Activated CD4-positive, CD25-positive, alpha-beta regulatory T cell treated with anti-CD3 and anti-CD28 coated beads, Interleukin-2, amount 50 U/mL, for 72 hours (primary cell): Measurements from ENCODE around the gene PKDREJ.

Experiments
- DNase-seq: peaks from one replicate; pipeline ENCODE4 v3.0.0; 2021

Gene PKDREJ

DNA sequence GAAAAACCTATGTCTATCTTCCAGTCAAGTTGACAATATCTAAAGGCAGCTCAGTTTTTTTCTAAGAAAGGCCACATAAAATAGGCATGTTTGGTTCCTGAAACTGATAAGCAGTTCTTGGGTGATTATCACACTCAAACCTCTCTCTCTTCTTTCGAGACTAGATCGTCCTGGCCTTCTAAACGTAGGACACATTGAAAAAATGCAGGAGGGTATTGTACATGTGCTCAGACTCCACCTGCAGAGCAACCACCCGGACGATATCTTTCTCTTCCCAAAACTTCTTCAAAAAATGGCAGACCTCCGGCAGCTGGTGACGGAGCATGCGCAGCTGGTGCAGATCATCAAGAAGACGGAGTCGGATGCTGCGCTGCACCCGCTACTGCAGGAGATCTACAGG is 28.2 kb downstream of the PKDREJ start:
- DNase-seq: no peak

DNA sequence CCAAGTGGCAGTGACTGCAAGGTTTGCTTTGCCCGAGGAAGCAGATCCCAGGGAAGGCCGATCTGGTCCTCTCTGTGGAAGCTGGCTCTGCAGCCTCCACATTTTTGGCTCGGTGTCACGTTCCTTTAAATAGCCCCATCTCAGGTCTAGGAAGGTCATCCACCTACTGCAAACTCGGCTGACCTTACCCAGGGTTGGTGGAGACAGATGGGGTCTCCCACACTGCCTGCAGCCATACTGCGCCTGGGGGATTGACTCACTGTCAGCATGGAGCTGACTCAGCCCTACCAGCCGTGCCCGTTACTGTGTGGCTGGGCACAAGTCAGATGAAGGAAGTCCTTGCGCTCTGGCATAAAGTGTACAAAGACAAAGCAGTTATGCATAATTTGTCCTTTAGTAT is 29.9 kb downstream of the PKDREJ start:
- DNase-seq: no peak

DNA sequence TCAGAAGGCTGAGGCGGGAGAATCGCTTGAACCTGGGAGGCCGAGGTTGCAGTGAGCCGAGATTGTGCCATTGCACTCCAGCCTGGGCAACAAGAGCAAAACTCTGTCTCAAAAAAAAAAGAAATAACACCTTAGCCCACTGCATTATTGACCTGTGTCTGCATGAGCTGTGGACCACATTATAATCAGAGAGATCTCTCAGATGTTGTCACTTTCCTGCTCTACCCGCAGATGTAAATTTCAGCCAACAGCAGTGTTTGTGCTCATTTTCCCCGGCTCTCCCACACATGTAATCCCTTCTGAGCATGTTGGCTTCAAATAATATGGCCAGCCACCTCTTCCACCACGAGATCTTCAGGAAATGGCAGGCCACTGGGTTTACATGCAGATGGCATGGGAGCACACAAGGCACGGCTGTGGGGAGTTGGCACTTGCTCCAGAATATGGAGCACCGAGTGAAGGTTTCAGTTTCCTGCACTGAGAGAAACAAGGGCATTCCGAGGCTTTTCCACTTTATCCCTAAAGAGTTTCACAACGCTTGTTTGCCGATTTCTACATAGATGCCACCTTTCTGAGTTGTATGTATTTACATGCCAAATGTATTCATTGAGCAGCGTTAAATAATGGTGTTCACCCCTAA is 32.8 kb downstream of the PKDREJ start:
- DNase-seq: no peak

DNA sequence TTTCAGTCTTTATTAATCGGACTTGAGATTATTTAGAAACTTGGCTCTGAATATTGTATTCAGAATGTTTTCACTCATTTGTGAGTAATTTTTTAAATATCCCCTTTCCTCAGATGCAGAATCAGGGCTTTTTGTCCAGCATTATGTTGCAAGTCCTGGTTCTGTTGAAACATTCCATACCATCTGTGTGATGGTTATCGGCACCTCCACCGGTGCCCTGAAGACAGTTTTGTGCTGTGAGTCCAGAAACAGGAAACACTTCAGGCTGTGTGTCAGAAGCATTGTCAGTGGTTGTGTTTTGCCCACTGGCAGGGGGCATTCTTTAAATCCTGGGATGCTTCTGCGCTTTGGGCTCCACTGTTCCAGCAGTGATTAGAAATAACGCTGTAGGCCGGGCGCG is 33.4 kb downstream of the PKDREJ start:
- no peak for DNase-seq

DNA sequence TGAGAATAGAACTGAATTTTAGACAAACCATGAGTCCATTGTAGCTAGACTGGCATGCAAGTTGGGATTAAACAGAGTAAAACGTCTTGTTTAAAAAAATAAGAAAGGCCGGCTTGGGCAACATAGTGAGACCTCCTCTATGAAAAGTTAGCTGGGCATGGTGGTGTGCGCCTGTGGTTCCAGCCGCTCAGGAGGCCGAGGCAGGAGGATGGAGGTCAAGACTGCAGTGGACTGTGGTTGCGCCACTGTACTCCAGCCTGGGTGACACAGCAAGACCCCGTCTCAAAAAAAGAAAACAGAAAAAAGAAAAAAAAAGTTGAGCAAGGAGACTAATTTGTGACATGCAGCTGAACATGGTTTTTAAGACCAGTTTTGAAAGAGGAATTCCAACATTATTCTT is 36.6 kb downstream of the PKDREJ start:
- no peak for DNase-seq

DNA sequence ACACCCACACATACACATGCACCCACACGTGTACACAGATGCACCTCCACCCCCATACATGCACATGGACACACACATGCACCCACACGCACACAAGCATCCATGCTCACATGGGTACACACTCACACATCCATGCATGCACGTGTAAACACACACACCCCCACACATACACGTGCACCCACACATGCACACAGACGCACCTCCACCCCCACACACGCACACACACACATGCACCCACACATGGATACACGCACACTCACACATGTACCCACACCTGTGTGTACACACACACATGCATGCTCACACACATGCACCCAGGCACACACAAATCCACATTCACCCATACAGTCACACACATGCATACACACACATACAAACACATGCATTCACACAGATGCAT is 37.5 kb downstream of the PKDREJ start:
- no peak for DNase-seq

DNA sequence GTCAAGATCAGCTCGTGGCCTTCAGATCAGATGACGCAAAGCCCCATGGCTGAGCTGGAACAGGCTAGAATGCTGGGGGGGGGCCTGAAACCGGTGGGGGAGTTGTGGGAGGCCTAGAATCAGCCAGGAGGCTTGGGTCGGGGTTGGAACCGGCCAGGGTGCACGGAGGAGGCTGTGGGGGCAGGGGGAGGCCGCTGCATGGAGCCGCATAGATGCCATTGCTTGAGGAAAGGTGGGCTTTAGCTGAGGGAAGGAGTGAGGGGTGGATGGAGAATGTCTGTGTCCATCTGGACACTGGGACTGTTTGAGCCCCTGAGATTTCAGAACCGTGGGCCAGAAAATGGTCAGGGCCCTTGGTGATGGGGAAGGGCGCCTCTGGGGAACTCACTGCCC is 38.2 kb downstream of the PKDREJ start:
- no peak for DNase-seq

DNA sequence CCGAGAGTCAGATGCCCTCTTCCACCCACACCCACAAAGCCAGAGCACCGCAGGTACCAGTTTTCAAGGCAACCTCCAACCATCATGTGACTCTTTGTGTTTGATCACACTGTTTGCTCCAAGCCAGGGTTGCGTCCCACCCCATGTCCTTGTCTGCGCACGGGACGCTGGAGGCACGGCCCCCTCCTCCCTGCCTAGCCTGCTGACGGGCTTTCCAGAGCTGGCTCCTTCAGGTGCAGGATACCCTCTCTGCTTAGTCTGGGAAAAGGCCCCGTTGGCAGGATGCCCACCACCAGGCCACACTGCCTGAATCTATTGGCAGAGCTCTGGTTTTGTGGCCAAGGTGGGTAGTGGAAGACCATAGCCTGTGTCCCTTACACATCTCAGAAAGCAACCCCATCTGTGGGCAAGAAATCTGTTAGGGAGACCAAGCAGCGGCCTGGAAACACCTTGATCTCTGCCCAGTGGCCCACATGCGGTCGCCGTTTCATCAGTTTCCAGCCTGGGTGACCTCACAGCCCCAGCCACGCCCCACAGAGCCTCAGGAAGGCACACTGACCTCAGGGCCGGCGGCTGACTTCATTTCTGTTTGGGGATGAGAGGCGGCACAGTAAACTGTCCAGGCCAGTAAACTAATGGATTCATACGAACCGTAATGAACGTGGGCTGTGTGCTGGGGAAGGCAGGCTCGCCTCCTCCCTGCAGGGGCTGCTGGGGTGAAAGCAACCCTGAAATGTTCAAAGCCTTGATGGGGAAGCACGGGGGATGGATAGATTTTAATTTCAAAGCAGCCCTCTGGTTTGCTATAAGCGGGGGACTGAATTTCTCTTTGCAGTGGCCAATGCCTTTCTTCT is 38.9 kb downstream of the PKDREJ start:
- DNase-seq: no peak

DNA sequence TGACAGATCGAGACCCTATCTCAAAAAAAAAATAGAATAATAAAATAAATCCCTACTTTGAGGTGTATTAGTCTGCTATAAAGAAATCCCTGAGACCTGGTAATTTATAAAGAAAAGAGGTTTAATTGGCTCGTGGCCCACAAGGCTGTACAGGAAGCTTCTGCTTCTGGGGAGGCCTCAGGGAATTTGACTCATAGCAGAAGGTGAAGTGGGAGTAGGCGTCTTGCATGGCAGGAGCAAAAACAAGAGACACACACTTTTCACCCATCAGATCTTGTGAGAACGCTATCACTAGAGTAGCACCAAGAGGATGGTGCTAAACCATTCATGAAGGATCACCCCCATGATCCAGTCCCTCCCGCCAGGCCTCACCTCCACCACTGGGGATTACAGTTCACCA is 42.2 kb downstream of the PKDREJ start:
- DNase-seq: no peak

DNA sequence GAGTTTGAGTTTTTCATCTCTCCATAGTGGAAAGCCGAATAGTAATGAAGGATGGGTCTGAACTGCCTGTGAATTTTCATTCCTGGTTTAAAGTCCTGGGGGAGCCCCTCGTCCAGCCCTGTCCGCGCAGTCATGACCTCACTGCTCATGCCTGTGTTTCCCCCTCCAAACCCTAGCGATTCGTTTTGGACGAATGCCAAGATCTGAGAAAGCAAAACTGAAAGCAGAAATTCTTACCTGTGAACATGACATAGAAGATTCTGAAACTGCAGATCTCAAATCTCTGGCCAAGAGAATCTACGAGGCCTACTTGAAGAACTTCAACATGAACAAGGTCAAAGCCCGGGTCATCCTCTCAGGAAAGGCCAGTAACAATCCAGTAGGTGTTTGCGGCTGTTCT is 43.5 kb downstream of the PKDREJ start:
- no peak for DNase-seq

DNA sequence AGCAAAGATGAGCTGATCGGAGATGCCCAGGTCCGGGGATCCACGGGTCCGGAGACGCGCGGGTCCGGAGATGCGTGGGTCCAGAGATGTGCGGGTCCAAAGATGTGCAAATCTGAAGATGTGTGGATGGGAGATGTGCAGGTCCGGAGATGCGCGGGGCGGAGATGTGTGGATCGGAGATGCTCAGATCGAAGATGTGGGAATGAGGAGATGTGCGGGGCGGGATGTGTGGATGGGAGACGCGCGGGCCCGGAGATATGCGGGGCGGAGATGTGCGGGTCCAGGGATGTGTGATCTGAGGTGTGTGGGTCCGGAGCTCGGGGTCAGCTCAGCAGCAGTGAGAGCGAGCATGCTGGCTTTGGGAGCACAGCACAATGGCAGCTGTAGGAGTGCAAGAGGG is 48.5 kb downstream of the PKDREJ start:
- no peak for DNase-seq

DNA sequence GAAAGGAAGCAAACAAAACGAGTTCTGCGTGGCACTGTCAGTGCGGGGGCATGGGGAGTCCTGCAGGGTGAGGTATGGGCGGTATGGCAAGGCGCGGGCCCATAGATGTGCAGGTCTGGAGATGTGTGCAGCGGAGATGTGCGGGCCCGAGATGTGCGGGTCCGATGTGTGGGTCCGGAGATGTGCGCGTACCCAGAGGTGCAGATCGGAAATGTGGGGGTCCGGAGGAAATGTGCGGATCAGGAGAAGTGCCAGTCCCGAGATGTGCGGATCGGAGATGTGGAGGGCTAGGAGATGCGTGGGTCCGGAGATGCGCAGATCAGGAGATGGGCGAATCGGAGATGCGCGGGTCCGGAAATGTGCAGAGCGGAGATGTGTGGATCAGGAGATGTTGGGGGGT is 49.0 kb downstream of the PKDREJ start:
- no peak for DNase-seq

DNA sequence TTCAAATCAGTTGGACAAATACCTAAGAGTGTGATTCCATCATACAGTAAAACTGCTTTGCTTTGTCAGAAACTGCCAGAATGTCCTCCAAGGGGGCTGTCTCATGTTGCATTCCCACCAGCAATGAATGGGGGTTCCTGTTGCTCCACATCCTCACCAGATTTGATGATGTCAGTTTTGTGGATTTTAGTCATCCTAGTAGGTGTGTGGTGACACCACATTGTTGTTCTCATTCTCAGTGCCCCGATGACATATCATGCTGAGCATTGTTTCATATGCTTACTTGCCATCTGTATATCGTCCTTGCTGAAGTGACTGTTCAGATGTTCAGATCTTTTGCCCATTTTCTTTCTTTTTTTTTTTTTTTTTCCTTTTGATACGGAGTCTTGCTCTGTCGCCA is 50.1 kb downstream of the PKDREJ start:
- DNase-seq: no peak

DNA sequence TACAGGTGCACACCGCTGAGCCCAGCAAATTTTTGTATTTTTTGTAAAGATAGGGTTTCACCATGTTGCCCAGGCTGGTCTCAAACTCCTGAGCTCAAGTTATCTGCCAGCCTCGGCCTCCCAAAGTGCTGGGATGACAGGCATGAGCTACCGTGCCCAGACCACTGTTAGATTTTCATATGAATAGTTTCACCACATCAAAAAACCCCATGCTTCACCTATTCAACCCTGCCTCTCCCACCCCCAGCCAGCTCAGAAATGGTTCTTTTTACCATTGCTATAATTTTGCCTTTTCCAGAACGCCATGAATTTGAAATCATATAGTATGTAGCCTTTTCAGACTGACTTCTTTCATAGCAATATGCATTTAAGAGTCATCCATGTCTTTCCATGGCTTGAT is 50.9 kb downstream of the PKDREJ start:
- DNase-seq: no peak

DNA sequence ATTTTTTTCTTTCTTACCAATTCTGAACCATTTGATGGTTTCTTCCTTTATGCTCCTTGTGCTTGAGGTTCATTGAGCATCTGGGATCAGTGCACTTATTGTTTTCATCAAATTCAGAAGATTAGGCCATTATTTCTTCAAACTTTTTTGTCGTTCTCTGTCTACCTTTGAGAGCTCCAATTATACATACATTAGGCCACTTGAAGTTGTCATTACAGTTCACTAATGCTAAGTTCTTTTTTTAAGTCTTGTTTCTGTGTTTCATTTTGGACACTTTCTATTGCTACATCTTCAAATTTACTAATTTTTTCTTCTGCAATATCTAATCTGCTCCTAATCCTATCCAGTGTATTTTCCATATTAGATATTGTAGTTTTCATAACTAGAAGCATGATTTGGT is 53.9 kb downstream of the PKDREJ start:
- no peak for DNase-seq
